Measurements from ENCODE around the gene VPS9D1.

Gene VPS9D1

DNA sequence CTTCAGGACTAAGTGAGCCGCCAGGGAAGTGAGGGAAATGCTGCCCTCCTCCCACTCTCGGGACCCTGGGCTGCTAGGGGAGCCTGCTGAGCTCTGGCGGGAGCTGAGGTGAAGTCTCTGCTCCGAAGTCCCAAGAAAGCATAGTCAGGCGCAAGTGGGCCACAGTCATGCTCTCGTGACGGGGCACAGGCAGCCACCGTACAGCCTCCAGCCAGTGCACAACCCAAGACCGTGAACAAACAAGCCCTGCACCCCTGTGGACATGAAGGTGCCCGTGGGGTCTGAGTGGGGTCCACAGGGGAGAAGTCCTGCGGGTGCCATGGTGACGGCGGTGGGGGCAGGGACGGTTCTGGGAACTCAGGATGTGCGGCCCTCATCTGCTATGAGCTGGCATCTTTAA, 25.3 kb upstream of the VPS9D1 start:
- Histone ChIP-seq H3K36me3 (peaks cover 72% of the 10 kb centered on the region), H3K9me3 (no peaks in the 10 kb centered on the region), H3K4me1 (ENCODE audit: control insufficient read depth in 1 of 2, insufficient read depth in 1 of 2, low read depth in 1 of 2, low read length in 1 of 2) (peaks cover 9 to 10% of the 10 kb centered on the region in 2 experiments), H3K4me3 (ENCODE audit: low read depth in 1 of 2, low read length in 1 of 2) (no peak overlapping the region), H3K27ac (no peak overlapping the region), H3K27me3 (no peaks in the 10 kb centered on the region)
- TF ChIP-seq, protein P1, sequence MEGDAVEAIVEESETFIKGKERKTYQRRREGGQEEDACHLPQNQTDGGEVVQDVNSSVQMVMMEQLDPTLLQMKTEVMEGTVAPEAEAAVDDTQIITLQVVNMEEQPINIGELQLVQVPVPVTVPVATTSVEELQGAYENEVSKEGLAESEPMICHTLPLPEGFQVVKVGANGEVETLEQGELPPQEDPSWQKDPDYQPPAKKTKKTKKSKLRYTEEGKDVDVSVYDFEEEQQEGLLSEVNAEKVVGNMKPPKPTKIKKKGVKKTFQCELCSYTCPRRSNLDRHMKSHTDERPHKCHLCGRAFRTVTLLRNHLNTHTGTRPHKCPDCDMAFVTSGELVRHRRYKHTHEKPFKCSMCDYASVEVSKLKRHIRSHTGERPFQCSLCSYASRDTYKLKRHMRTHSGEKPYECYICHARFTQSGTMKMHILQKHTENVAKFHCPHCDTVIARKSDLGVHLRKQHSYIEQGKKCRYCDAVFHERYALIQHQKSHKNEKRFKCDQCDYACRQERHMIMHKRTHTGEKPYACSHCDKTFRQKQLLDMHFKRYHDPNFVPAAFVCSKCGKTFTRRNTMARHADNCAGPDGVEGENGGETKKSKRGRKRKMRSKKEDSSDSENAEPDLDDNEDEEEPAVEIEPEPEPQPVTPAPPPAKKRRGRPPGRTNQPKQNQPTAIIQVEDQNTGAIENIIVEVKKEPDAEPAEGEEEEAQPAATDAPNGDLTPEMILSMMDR (IDR thresholded peaks at IDR 0.05): no peak

DNA sequence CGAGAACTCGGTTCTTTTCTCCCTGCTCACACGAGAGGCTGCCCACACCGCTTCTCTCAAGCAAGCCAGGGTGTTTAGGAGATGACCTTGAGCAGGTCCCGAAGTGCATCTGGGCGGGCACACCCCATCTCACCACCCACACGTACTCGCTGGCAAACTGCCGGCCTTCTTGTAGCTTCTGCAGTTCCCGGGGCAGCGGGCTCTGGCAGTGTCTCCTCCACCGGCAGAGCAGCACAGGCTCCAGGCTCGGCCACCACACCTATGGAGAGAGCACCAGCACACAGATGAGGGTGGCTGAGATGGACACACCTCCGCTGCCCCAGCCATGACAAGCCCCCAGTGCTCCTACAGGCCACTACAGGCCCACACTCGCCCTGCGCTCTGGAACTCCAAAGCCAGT, 24.1 kb upstream of the VPS9D1 start:
- Histone ChIP-seq H3K9me3 (no peaks in the 10 kb centered on the region), H3K36me3 (peaks cover 85% of the 10 kb centered on the region)
- TF ChIP-seq, protein P1 (IDR thresholded peaks at IDR 0.05): no peak

DNA sequence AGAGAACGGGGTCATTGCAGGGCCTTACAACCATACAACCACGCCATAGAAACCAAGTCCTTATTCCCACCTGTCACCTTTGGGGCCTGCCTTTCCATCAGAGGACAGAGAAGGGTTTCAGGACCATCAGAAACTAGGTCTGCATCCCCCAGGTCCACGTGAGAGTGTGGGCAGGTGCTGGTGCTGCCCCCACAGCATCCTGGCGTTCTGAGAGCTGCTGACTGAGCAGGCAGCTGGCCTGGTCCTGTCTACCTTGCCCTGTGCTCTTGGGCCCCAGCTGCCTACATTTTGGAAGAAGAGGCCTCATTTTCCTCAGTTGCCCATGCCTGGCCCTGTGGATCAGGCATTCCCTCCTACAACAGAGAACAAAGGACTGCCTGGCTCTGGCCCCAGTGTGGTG, 22.2 kb upstream of the VPS9D1 start:
- TF ChIP-seq, protein P1 (IDR thresholded peaks at IDR 0.05): no peak
- Histone ChIP-seq H3K4me3 (ENCODE audit: low read depth in 1 of 2, low read length in 1 of 2) (no peak overlapping the region), H3K9me3 (no peaks in the 10 kb centered on the region), H3K27ac (peak overlapping the region; percentile 15), H3K36me3 (peaks cover 94% of the 10 kb centered on the region), H3K27me3 (no peaks in the 10 kb centered on the region), H3K4me1 (ENCODE audit: control insufficient read depth in 1 of 2, insufficient read depth in 1 of 2, low read depth in 1 of 2, low read length in 1 of 2) (no peaks in the 10 kb centered on the region)

More for the DNA sequence above, 24.1 kb upstream of the VPS9D1 start:
- peaks cover 6 to 7% of the 10 kb centered on the region in 2 experiments for H3K4me1 ChIP-seq (ENCODE audit: control insufficient read depth in 1 of 2, insufficient read depth in 1 of 2, low read depth in 1 of 2, low read length in 1 of 2)
- H3K4me3 ChIP-seq (ENCODE audit: low read depth in 1 of 2, low read length in 1 of 2): no peak overlapping the region
- H3K27me3 ChIP-seq: no peaks in the 10 kb centered on the region
- no peak overlapping the region for H3K27ac ChIP-seq

DNA sequence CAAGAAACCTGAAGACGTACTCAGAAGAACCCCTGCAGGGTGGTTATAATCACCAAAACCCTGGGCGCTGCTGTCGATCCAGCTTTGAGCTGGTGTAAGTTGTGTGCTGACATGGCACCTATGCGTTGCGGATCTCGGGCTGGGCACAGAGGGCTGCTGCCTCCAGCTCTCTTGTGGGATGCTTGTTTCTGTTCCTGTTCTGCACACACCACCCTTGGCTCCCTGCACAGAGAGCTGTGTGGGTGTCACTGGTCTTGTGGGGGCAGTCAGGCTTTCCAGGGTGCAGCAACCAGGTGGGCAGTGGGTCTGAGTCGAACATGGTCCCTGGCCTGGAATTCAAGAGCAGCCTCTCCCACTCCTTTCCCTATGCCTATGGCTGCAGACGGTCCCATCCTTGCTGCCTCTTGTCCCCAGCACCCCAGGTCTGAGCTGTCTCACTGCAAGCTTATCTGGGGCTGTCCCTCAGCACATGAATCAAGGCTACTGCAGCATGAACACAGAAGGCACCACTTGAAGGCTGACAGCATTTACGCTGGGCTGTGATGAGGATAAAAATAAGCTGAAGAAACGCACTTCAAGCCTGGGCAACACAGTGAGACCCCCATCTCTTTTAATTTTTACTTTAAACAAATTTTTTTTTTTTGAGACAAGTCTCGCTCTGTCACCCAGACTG, 20.8 kb upstream of the VPS9D1 start:
- H3K4me3 ChIP-seq (ENCODE audit: low read depth in 1 of 2, low read length in 1 of 2): no peak overlapping the region
- no peaks in the 10 kb centered on the region for H3K9me3 ChIP-seq
- H3K36me3 ChIP-seq: peaks cover 94% of the 10 kb centered on the region
- peak overlapping the region; percentile 45 for H3K27ac ChIP-seq
- no peaks in the 10 kb centered on the region for H3K27me3 ChIP-seq
- TF ChIP-seq, protein P1 (IDR thresholded peaks at IDR 0.05): no peak
- H3K4me1 ChIP-seq (ENCODE audit: control insufficient read depth in 1 of 2, insufficient read depth in 1 of 2, low read depth in 1 of 2, low read length in 1 of 2): no peaks in the 10 kb centered on the region

DNA sequence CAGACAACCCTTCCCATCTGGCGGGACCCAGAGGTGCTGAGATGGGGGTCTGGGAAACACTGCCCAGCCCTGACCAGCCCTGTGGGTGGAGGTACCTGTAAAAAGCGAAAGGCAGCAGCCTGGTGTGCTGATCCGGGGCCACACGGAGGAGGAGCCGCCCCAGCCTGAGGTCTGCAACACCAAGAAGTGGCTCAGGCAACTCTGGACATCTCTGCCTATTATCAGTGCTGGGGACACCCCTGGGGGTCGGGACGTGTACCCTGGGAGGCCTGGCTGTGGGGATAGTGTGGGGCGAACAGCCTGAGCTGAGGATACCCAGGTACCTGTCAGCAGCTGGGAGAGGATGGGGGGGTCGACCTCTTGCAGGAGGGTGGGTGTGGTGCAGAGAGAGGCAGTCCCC, 18.7 kb upstream of the VPS9D1 start:
- TF ChIP-seq, protein P1 (IDR thresholded peaks at IDR 0.05): no peak

More for the DNA sequence above, 18.7 kb upstream of the VPS9D1 start:
- Histone ChIP-seq H3K36me3 (peaks cover 97% of the 10 kb centered on the region), H3K4me3 (ENCODE audit: low read depth in 1 of 2, low read length in 1 of 2) (no peak overlapping the region), H3K9me3 (no peaks in the 10 kb centered on the region), H3K27me3 (no peaks in the 10 kb centered on the region), H3K27ac (no peak overlapping the region), H3K4me1 (ENCODE audit: control insufficient read depth in 1 of 2, insufficient read depth in 1 of 2, low read depth in 1 of 2, low read length in 1 of 2) (no peaks in the 10 kb centered on the region)

Measured in neutrophil (primary cell).